ENCODE data around the gene GSK3A. TPM values are rescaled to one million over a fixed set of nuclear protein-coding genes. Genes with fewer than 3 reads are reported as not detected.

GSK3A gene
- total RNA-seq, 2 donors from 2014 or later: 23.7 to 26.9 TPM

GRCh38 chr19:42255766-42256745 is 13.7 kb upstream of the GSK3A start:
- Histone ChIP-seq H3K27ac (peak overlapping the region; percentile 78 to 99), H3K27me3 (replicated peaks; ENCODE audit: insufficient read depth) (no peaks in the 10 kb centered on the region), H3K4me1 (ENCODE audit: control insufficient read depth in 1 of 2, low read depth in 2 of 2) (peaks cover 20 to 28% of the 10 kb centered on the region in 2 donors), H3K36me3 (no peaks in the 10 kb centered on the region), H3K9me3 (no peaks in the 10 kb centered on the region), H3K4me3 (peak overlapping the region; percentile 99)
- DNase-seq (ENCODE audit: low spot score) (no peak), ATAC-seq (ENCODE audit: insufficient number of reproducible peaks, low FRiP score, low read depth) (no peak)
- TF ChIP-seq CTCF (IDR thresholded peaks at IDR 0.05): no peak

DNA sequence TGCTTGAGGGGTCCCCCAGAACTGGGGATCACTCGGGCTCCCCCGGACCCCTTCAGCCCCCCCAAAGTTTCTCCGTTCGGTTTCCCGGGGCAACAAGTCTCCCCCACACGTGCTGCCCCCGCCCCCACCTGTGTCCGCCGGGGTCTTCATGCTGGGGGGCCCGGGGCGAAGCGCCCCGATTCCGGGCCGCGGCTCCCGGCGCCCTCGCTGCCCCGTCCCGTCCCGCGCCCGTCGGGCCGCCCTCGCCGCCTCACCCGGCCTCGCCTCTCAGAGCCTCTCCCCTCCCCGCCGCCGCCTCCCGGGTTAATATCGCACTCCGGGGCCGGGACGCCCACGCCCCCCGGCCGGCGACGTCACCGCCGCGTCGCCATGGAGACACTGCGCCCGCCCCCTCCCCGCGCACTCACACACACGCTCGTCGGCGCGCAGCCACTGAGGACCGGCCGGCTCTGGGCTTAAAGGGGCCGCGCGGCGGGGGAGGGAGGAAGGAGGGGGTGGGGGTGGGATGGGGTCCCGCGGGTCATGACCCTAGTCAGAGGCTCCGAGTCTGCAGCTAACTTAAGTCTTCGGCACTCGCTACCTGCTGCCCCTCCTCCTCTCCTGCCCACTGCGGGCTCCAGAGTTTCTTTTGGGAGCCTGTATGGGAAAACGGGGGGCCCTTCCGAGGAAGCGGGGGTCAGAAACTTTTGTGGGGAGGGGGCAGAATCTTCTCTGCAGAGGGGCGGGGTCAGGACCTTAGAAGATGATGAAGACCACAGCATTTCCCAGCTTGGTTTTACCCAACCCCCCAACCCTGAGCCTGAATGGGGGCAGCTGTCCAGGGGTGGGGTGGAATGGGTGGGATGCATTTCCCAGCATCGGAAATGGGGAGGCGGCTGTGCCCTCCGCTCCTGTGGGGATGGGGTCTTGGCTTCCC is 12.7 kb upstream of the GSK3A start, which contains the start of gene ERF:
Gene ERF (minus strand): TSS at position 279 of the 916 bp plus-strand sequence. CDS start 129 bp downstream, at position 150.
- H3K36me3 ChIP-seq: no peaks in the 10 kb centered on the region
- peak within 1 kb of the TSS; percentile 98 to 99 for H3K27ac ChIP-seq
- H3K4me3 ChIP-seq: peak within 1 kb of the TSS; percentile 99
- DNase-seq (ENCODE audit: low spot score) (peak; percentile 78), ATAC-seq (ENCODE audit: insufficient number of reproducible peaks, low FRiP score, low read depth) (peak; percentile 62)
- H3K27me3 ChIP-seq (replicated peaks; ENCODE audit: insufficient read depth): no peaks in the 10 kb centered on the region
- H3K4me1 ChIP-seq (ENCODE audit: control insufficient read depth in 1 of 2, low read depth in 2 of 2): peaks cover 29 to 38% of the 10 kb centered on the region in 2 donors
- TF ChIP-seq CTCF (IDR thresholded peaks at IDR 0.05): no peak
- no peaks in the 10 kb centered on the region for H3K9me3 ChIP-seq

DNA sequence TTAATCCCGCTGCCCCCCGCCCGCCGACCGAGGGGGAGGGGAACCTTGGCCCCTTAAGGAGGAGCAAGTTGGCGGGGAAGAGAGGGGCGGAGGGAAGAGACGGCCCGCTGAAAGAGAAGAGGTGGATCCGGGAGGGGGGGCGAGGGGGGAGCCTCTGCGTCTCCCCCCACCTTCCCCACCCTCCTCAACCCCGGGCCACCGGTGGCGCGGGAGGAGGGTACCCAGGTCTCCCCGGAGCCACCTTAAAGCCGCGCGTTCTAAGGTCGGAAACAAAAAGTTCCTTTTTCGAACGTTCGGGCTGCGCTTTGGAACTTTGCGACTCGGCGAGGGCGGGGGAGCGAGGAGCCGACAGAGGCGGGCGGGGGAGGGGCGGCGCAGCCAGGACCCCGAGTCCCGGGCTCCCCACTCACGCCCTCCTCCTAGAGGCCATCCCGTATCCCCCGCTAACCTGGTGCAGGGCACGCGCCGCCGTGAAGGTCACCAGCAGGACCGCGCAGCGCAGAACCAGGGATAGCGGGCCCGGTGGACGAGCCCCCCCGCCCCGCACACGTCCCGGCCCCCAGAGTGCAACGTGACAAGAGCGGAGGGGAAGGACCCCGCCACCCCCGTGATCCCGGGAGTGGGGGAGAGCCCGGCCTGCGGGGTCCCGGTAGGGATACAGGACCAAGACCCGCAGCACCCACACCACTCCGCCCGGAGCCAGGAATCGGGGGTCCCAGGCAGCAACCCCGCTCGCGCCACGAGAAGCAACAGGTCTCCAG is 11.9 kb upstream of the GSK3A start:
- Histone ChIP-seq H3K9me3 (no peaks in the 10 kb centered on the region), H3K4me1 (ENCODE audit: control insufficient read depth in 1 of 2, low read depth in 2 of 2) (peaks cover 29 to 46% of the 10 kb centered on the region in 2 donors), H3K27ac (peak overlapping the region; percentile 98 to 99), H3K36me3 (peaks cover 7% of the 10 kb centered on the region), H3K27me3 (replicated peaks; ENCODE audit: insufficient read depth) (no peaks in the 10 kb centered on the region), H3K4me3 (peak overlapping the region; percentile 99)
- TF ChIP-seq CTCF (IDR thresholded peaks at IDR 0.05): peak; percentile 7
- ATAC-seq (ENCODE audit: insufficient number of reproducible peaks, low FRiP score, low read depth) (no peak), DNase-seq (ENCODE audit: low spot score) (no peak)

DNA sequence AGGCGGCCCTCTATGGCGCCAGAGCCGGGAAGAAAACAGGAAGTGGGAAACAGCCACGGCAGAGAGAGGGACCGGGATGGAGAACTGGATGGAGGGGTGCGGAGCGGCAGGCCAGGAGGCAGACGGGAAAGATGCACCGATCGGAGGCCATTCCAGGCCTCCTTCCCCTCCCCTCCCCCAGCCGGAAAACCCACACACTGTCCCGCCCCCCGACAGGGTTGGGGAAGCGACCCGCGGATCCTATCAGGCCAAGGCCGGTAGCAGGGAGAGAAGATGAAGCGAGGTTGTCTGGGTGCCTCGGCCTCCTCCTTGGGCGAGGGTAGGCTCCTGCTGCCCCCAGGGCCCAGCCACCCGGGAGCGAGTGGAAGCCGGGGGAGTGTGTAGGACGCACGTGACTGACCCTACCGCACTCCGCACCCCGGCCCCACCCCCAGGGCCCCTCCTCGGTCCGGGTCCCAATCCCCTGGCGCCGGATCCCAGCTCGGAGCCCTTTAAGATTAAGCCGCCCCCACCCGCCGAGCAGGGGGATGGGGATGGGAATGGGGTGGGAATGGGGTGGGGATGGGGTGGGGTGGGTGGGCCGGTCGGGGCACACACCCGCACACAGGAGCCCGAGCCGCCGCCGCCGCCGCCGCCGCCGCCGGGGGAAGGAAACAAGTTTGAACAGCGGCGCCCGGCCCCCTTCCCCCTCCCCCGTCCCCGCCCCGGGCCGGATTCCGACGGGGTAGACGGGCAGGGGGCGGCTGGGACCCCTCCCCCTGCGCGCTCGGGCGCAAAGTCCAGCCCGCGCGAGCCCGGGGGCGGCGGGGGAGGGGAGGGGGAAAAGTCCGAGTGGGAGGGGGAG is 11.1 kb upstream of the GSK3A start:
- Histone ChIP-seq H3K27me3 (replicated peaks; ENCODE audit: insufficient read depth) (no peaks in the 10 kb centered on the region), H3K4me3 (peak overlapping the region; percentile 99), H3K4me1 (ENCODE audit: control insufficient read depth in 1 of 2, low read depth in 2 of 2) (peaks cover 29 to 50% of the 10 kb centered on the region in 2 donors), H3K9me3 (no peaks in the 10 kb centered on the region), H3K36me3 (peaks cover 12% of the 10 kb centered on the region), H3K27ac (peak overlapping the region; percentile 98 to 99)
- no peak for DNase-seq (ENCODE audit: low spot score)
- no peak for ATAC-seq (ENCODE audit: insufficient number of reproducible peaks, low FRiP score, low read depth)
- no peak for TF ChIP-seq CTCF (IDR thresholded peaks at IDR 0.05)

All from thoracic aorta (tissue), 2 donors.